K562 (cell line): Measurements from ENCODE around the gene MIDN. TPM values are rescaled to one million over a fixed set of nuclear protein-coding genes. Genes with fewer than 3 reads are reported as not detected.

Experiments used
- BRCA1 ChIP-seq, 2 experiments: fragments of 450-650 bp in 1 of 2; sonication (generic) in 1 of 2; formaldehyde crosslinking in 1 of 2; IDR thresholded peaks; 2 replicates each; pipeline versions ENCODE4 v1.5.0 to v1.6.1; 2017 to 2020; ENCODE audit warnings: mild to moderate bottlenecking in 1 of 2, missing genetic modification reagents in 1 of 2
- EGR1 ChIP-seq: fragments of 450-650 bp; conservative IDR thresholded peaks from 2 replicates; pipeline ENCODE4 v1.6.1; 2017; ENCODE audit warnings: mild to moderate bottlenecking
- FOXP1 ChIP-seq: sonication (generic); formaldehyde crosslinking; IDR thresholded peaks from 2 replicates; pipeline ENCODE4 v1.8.0; 2022; ENCODE audit warnings: mild to moderate bottlenecking, missing genetic modification reagents
- GTF2B ChIP-seq: IDR thresholded peaks from 2 replicates; pipeline ENCODE4 v1.6.1; 2011; ENCODE audit not compliant: insufficient read length; ENCODE audit errors: extremely low read depth
- HNRNPH1 ChIP-seq: fragments of 200-400 bp; formaldehyde crosslinking; optimal IDR thresholded peaks from 2 replicates; pipeline ENCODE3; 2017; ENCODE audit warnings: low read depth, mild to moderate bottlenecking, low read length, moderate library complexity
- NCOR1 ChIP-seq: fragments of 450-650 bp; IDR thresholded peaks from 2 replicates; pipeline ENCODE4 v1.6.1; 2016; ENCODE audit warnings: mild to moderate bottlenecking, moderate library complexity
- NUFIP1 ChIP-seq: fragments of 450-650 bp; IDR thresholded peaks from 2 replicates; pipeline ENCODE4 v1.6.1; 2018; ENCODE audit not compliant: partially characterized antibody
- POLR2AphosphoS2 ChIP-seq: IDR thresholded peaks from 2 replicates; pipeline ENCODE4 v1.6.1; 2012; ENCODE audit warnings: low read length, improper control_type of control experiment
- SETDB1 ChIP-seq: IDR thresholded peaks from one replicate; pipeline ENCODE4 v1.6.1; 2012; ENCODE audit warnings: low read length, control low read depth, inconsistent platforms
- SIRT6 ChIP-seq: IDR thresholded peaks from one replicate; pipeline ENCODE4 v1.6.1; 2012; ENCODE audit warnings: low read depth, mild to moderate bottlenecking, control low read depth, inconsistent platforms, low read length, moderate library complexity
- TEAD1 ChIP-seq, 2 experiments: fragments of 450-650 bp in 1 of 2; sonication (generic) in 1 of 2; formaldehyde crosslinking; IDR thresholded peaks; 2 replicates each; pipeline versions ENCODE4 v1.4.0 to v1.8.0; 2020 to 2022; ENCODE audit warnings: mild to moderate bottlenecking in 2 of 2, missing genetic modification reagents in 1 of 2
- ZNF280B ChIP-seq: fragments of 250-450 bp; sonication (Bioruptor Pico); IDR thresholded peaks from 2 replicates; pipeline ENCODE4 v1.5.1; 2021; ENCODE audit warnings: mild to moderate bottlenecking
- ZNF431 ChIP-seq: sonication (generic); formaldehyde crosslinking; IDR thresholded peaks from 2 replicates; pipeline ENCODE4 v1.8.0; 2022; ENCODE audit warnings: mild to moderate bottlenecking, missing genetic modification reagents
- ZNF740 ChIP-seq, 3 experiments: fragments of 200-800 bp in 1 of 3; sonication (Bioruptor generic) in 1 of 3; sonication (generic) in 1 of 3; formaldehyde crosslinking in 1 of 3; IDR thresholded peaks; 2 replicates each; pipeline versions ENCODE4 v1.6.1 to v1.8.0; 2016 to 2022; ENCODE audit warnings: mild to moderate bottlenecking in 2 of 3, missing compliant biosample characterization in 2 of 3, missing genetic modification characterization in 2 of 3, missing genetic modification reagents in 1 of 3
- polyA plus RNA-seq, 8 experiments: library from polyadenylated mRNA; depleted of rRNA in 4 of 8; stranded (reverse) in 5 of 8; unstranded in 3 of 8; fragments of >200 nt; fragmentation: Nextera tagmentation in 2 of 8; fragmentation: Illumina TruSeq in 1 of 8; extraction: Ambion mirVana in 2 of 8; extraction: Trizol in 1 of 8; gene quantifications; 2 replicates each; pipeline versions ENCODE4 v1.2.1 to v1.2.3, GENCODE V29; 2011 to 2014; ENCODE audit warnings: inconsistent platforms in 1 of 8, missing spikeins in 1 of 8
- total RNA-seq, 7 experiments: library from RNA; depleted of rRNA in 6 of 7; stranded (reverse); fragments of >200 nt in 6 of 7; fragmentation: Illumina TruSeq in 2 of 7; extraction: Trizol in 2 of 7; gene quantifications; 2 replicates each; pipeline versions ENCODE4 v1.2.1 to v1.2.3, GENCODE V29; 2011 to 2021; ENCODE audit warnings: low replicate concordance in 1 of 7
- TF ChIP-seq, protein P1 (sequence below): sonication (generic); formaldehyde crosslinking; IDR thresholded peaks from 2 replicates; pipeline ENCODE4 v1.8.0; 2022; ENCODE audit warnings: mild to moderate bottlenecking, missing genetic modification reagents
- TF ChIP-seq, protein P2 (sequence below): fragments of 200-800 bp; sonication (Bioruptor generic); IDR thresholded peaks from 2 replicates; pipeline ENCODE4 v1.6.1; 2017; ENCODE audit warnings: missing genetic modification characterization, missing compliant biosample characterization

The MIDN gene
- total and polyA plus RNA-seq, 9 of the 15 experiments (the other 6 are each of a cell fraction or from before 2014, with no cell fraction given): 0.17 to 120 (median 10.1) TPM

DNA sequence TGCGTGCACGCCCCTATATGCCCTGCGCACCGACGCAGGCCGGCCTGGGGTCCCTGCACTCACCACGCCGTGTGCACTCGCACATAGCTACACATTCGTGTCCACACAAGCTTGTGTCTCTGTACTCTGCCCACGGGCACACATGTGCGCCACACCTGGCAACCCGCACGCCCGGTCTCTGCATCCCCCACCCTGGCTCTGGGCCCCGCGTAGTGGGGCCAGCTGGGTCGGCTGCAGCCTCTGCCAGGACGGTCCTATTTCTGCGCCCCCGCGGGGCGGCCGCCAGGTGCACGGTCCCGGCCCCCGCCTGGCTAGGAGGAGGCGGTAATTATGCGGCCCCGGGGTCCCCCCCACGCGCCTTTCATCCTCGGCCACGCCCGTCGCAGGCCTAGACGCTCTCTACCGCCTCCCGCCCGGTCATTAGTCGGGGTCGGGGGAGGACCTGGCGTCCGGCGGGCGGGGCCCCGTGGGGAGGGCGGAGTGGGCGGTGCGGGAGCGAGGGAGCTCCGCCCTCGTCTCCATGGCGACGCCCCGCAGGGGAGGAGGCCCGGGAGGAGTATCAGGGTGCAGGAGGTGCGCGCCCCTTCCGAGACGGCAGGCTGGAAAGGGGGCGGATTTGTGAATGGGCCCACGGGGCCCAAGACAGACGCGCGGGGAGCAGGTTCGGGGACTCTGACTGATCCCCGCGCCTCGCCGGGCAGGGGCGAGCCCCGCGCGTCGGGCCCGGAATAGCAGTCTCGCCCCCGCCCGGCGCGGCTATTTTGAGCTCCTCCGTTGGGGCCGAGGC, 17.9 kb downstream of the MIDN start (continued):
- TF ChIP-seq, protein P1, sequence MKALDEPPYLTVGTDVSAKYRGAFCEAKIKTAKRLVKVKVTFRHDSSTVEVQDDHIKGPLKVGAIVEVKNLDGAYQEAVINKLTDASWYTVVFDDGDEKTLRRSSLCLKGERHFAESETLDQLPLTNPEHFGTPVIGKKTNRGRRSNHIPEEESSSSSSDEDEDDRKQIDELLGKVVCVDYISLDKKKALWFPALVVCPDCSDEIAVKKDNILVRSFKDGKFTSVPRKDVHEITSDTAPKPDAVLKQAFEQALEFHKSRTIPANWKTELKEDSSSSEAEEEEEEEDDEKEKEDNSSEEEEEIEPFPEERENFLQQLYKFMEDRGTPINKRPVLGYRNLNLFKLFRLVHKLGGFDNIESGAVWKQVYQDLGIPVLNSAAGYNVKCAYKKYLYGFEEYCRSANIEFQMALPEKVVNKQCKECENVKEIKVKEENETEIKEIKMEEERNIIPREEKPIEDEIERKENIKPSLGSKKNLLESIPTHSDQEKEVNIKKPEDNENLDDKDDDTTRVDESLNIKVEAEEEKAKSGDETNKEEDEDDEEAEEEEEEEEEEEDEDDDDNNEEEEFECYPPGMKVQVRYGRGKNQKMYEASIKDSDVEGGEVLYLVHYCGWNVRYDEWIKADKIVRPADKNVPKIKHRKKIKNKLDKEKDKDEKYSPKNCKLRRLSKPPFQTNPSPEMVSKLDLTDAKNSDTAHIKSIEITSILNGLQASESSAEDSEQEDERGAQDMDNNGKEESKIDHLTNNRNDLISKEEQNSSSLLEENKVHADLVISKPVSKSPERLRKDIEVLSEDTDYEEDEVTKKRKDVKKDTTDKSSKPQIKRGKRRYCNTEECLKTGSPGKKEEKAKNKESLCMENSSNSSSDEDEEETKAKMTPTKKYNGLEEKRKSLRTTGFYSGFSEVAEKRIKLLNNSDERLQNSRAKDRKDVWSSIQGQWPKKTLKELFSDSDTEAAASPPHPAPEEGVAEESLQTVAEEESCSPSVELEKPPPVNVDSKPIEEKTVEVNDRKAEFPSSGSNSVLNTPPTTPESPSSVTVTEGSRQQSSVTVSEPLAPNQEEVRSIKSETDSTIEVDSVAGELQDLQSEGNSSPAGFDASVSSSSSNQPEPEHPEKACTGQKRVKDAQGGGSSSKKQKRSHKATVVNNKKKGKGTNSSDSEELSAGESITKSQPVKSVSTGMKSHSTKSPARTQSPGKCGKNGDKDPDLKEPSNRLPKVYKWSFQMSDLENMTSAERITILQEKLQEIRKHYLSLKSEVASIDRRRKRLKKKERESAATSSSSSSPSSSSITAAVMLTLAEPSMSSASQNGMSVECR (CRISPR knock-in tag): peak; percentile 48; the same call in 1 of the 2 replicates
- TF ChIP-seq GTF2B (no peak), ZNF280B (no peak), EGR1 (peak; percentile 89), FOXP1 (CRISPR knock-in tag) (peak; percentile 9; the same call in 1 of the 2 replicates), NCOR1 (peak; percentile 36; the same call in 1 of the 2 replicates), TEAD1 (CRISPR knock-in tag; IDR thresholded peaks at IDR 0.05) (peak in 1 of 2 experiments; percentile 73; a peak in 2 of 4 replicates), SIRT6 (no peak), ZNF740 (CRISPR knock-in tag; IDR thresholded peaks at IDR 0.05) (peak; percentile 95), ZNF740 (tag; IDR thresholded peaks at IDR 0.05) (peak in 1 of 2 experiments; percentile 93; a peak in 2 of 4 replicates), ZNF431 (CRISPR knock-in tag) (0 out of 2 replicates have a peak, but pooled peaks have one; percentile 17), POLR2AphosphoS2 (no peak), HNRNPH1 (no peak), SETDB1 (no peak), BRCA1 (IDR thresholded peaks at IDR 0.05) (no peak), BRCA1 (CRISPR knock-in tag; IDR thresholded peaks at IDR 0.05) (no peak), NUFIP1 (no peak)
- TF ChIP-seq, protein P2, sequence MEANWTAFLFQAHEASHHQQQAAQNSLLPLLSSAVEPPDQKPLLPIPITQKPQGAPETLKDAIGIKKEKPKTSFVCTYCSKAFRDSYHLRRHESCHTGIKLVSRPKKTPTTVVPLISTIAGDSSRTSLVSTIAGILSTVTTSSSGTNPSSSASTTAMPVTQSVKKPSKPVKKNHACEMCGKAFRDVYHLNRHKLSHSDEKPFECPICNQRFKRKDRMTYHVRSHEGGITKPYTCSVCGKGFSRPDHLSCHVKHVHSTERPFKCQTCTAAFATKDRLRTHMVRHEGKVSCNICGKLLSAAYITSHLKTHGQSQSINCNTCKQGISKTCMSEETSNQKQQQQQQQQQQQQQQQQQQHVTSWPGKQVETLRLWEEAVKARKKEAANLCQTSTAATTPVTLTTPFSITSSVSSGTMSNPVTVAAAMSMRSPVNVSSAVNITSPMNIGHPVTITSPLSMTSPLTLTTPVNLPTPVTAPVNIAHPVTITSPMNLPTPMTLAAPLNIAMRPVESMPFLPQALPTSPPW (CRISPR knock-in tag): peak; percentile 97
